Sigmoid colon (tissue), 4 donors: Measurements from ENCODE around the gene SLFN12L.

ENCODE experiments used
- EP300 ChIP-seq, 4 donors: sonication (generic); formaldehyde crosslinking; IDR thresholded peaks; one replicate each; pipeline ENCODE4 v1.6.1; 2017; ENCODE audit warnings: antibody characterized with exemption in 4 of 4
- POLR2A ChIP-seq, 2 donors: fragments of 450-650 bp; IDR thresholded peaks; one replicate each; pipeline ENCODE4 v1.6.1; 2016; ENCODE audit warnings: antibody characterized with exemption in 2 of 2, mild to moderate bottlenecking in 2 of 2, moderate library complexity in 2 of 2
- POLR2AphosphoS5 ChIP-seq, 4 donors: sonication (generic); formaldehyde crosslinking; IDR thresholded peaks; one replicate each; pipeline ENCODE4 v1.6.1; 2017; ENCODE audit warnings: antibody characterized with exemption in 4 of 4
- TF ChIP-seq, protein P1 (sequence below), 4 experiments: fragments of 450-650 bp in 3 of 4; fragments of 200-600 bp in 1 of 4; IDR thresholded peaks; one replicate each; pipeline ENCODE4 v1.5.1; 2016 to 2019; ENCODE audit warnings: antibody characterized with exemption in 4 of 4, mild to moderate bottlenecking in 3 of 4, moderate library complexity in 2 of 4

DNA sequence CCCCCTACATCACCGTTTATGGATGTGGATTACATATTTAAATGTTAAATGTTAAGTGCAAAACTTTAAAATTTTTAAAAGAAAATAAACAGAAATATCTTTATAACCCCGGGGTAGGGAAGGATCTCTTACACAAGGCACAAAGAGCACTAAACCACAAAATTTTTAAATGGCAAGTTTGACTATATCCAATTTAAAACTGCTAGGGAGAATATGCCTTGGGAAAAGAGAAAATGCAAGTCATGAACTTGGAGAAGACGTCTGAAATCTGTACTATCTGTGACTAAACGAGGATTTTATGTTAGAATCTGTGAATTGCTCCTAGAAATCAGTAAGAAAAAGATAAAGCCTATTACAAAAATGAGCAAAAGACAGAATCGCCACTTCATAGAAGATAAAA lies 60.2 kb downstream of the SLFN12L start:
- TF ChIP-seq, protein P1, sequence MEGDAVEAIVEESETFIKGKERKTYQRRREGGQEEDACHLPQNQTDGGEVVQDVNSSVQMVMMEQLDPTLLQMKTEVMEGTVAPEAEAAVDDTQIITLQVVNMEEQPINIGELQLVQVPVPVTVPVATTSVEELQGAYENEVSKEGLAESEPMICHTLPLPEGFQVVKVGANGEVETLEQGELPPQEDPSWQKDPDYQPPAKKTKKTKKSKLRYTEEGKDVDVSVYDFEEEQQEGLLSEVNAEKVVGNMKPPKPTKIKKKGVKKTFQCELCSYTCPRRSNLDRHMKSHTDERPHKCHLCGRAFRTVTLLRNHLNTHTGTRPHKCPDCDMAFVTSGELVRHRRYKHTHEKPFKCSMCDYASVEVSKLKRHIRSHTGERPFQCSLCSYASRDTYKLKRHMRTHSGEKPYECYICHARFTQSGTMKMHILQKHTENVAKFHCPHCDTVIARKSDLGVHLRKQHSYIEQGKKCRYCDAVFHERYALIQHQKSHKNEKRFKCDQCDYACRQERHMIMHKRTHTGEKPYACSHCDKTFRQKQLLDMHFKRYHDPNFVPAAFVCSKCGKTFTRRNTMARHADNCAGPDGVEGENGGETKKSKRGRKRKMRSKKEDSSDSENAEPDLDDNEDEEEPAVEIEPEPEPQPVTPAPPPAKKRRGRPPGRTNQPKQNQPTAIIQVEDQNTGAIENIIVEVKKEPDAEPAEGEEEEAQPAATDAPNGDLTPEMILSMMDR (IDR thresholded peaks at IDR 0.05), result no peak
- TF ChIP-seq POLR2A (IDR thresholded peaks at IDR 0.05), result no peak
- TF ChIP-seq POLR2AphosphoS5 (IDR thresholded peaks at IDR 0.05), result no peak
- no peak for TF ChIP-seq EP300 (IDR thresholded peaks at IDR 0.05)
